Hematopoietic multipotent progenitor cell (in vitro differentiated cells): Measurements from ENCODE around the gene C2CD4D. TPM values are rescaled to one million over a fixed set of nuclear protein-coding genes. Genes with fewer than 3 reads are reported as not detected.

Source experiments
- DNase-seq, 3 donors: peaks; one replicate each; pipeline ENCODE4 v3.0.0-alpha.2; 2011 to 2015; ENCODE audit warnings: low read depth in 2 of 3, low spot score in 2 of 3
- small RNA-seq: library from RNA; depleted of rRNA; stranded (forward); fragments of <200 nt; gene quantifications from one replicate; pipeline ENCODE3, GENCODE V24; 2012
- total RNA-seq: library from RNA; depleted of rRNA; stranded (reverse); fragments of >200 nt; gene quantifications from one replicate; pipeline ENCODE4 v1.2.3, GENCODE V29; 2012

The C2CD4D gene
- total RNA-seq, 1 donor: not detected

DNA sequence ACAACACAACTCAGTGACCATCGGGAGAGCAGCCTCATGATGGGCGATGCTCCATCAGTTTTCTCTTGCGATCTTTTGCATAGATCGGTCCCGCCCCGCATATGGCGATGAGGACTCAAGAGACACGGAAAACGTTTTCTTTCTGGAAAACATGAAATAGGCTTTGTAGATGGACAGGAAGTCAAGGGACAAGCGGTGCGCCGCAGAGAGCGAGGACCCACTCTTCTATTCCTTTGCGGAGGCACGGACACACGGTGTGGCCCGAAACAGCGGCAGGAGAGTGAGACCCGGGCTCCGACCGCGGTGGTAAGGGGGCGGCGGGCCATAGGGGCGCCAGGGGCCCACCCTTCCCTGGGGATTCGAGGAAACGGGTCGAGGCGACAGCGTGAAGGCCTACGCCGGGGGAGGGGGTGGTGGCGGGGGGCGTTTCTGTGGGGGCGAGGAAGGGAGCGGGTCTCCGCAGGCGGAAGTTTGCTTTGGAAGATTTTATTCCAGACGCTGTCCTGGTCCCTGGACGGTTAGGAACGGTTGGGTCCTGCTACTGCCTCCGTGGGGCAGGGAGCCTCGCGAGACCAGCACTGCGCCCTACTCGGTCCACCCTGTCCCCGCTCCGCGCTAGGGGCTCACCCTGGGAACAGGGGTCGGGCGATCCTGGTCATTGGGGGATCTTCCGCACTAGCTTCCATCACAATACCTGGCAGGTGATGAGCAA is 48.5 kb downstream of the C2CD4D start:
- no peak for DNase-seq

DNA sequence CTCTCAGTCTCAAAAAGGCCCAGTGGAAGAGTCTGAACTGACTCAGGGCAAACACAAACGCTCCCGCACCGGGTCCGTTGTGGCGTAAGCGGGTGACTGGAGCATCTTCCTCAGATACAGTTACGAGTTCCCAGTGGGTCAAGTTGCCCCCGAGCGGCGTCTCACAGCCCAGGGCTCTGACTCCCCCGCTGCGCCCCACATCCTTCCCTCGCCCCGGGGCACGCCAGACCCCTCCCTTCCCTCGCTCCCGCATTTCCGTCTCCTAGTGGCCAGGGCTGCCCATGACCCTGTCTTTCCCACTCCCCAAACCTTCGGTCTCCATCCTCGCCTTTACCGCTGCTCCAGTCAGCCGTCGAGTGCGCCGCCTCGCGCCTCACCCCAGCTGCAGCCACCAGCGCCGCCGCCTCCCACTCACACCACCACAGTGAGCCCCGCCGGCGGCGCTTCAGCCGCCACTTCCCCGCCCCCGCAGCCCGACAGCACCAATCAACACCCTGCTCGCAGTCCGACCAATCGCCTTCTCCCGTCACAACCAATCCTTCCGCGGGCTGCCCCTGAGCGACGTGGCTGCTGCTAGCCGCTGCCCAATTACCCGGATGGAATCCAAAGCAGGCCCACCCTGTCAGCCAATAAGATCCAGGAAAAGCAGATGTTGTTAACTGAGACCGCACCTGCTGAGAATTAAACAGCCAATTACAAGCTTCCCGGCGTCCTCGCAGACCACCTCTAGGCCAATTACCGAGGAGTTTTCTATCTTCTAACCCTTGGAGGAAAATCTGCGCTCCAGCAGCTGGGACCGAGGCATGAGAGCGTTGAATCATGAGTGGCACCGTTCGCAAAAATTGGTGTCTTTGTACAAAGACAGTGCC is 49.3 kb downstream of the C2CD4D start, which contains the start of gene TDRKH:
Gene TDRKH (minus strand): TSS at position 430 of the 869 bp plus-strand sequence. CDS start 7,478 bp downstream, outside the sequence.
- DNase-seq: peak; percentile 89 to 99 (median 99)

Small RNA genes within 50 kb of the gene (small RNA-seq; reads per million reads assigned to genes)
- not detected for gene RF00019

Other genes with a start within 250 kb of the C2CD4D start
- 11.8 TPM for gene SNX27, start 227.8 kb downstream of the C2CD4D start, total RNA-seq
- not detected for gene CELF3, start 123.0 kb downstream of the C2CD4D start, total RNA-seq
- gene RIIAD1, start 118.3 kb downstream of the C2CD4D start, total RNA-seq: not detected
- gene MRPL9, start 76.3 kb downstream of the C2CD4D start, total RNA-seq: 70.6 TPM
- gene TDRKH, start 49.3 kb downstream of the C2CD4D start, total RNA-seq: 3.5 TPM
- gene LINGO4, start 34.4 kb downstream of the C2CD4D start, total RNA-seq: under 0.01 TPM
- 0.54 TPM for gene RORC, start 8.0 kb downstream of the C2CD4D start, total RNA-seq
- not detected for gene THEM5, start 13.9 kb upstream of the C2CD4D start, total RNA-seq
- 18.3 TPM for gene THEM4, start 69.7 kb upstream of the C2CD4D start, total RNA-seq
- 12.1 TPM for gene S100A10, start 154.0 kb upstream of the C2CD4D start, total RNA-seq
- 34.7 TPM for gene S100A11, start 197.2 kb upstream of the C2CD4D start, total RNA-seq
- not detected for gene TCHHL1, start 249.2 kb upstream of the C2CD4D start, total RNA-seq